ENCODE data around the gene THSD7B.

Gene THSD7B

GRCh38 chr2:136935119-136935518 is 169.8 kb downstream of the THSD7B start:
- TF ChIP-seq CTCF (conservative IDR thresholded peaks at IDR 0.05; ENCODE audit: low read depth, low read length), result no peak
- H3K27ac ChIP-seq, result no peak overlapping the region
- no peak overlapping the region for H3K4me2 ChIP-seq
- H3K27me3 ChIP-seq (ENCODE audit: insufficient read depth, low read depth), result no peaks in the 10 kb centered on the region
- no peaks in the 10 kb centered on the region for H3K36me3 ChIP-seq (ENCODE audit: insufficient read depth)
- H3K4me1 ChIP-seq (ENCODE audit: low read depth, poor library complexity, severe bottlenecking), result no peaks in the 10 kb centered on the region
- no peak overlapping the region for H2AFZ ChIP-seq (ENCODE audit: low read depth)
- H3K9ac ChIP-seq, result no peak overlapping the region
- H3K79me2 ChIP-seq (ENCODE audit: insufficient read depth, low read depth), result no peaks in the 10 kb centered on the region
- H4K20me1 ChIP-seq (ENCODE audit: insufficient read depth), result no peaks in the 10 kb centered on the region
- H3K4me3 ChIP-seq (IDR thresholded peaks at IDR 0.05; ENCODE audit: insufficient read depth, low read depth, low read length), result no peak overlapping the region

- H3K27ac ChIP-seq, result no peak overlapping the region
- H4K20me1 ChIP-seq (ENCODE audit: insufficient read depth), result no peaks in the 10 kb centered on the region
- H3K79me2 ChIP-seq (ENCODE audit: insufficient read depth, low read depth), result no peaks in the 10 kb centered on the region
- H3K27me3 ChIP-seq (ENCODE audit: insufficient read depth, low read depth), result no peaks in the 10 kb centered on the region
- H3K4me1 ChIP-seq (ENCODE audit: low read depth, poor library complexity, severe bottlenecking), result no peaks in the 10 kb centered on the region
- no peak for TF ChIP-seq CTCF (conservative IDR thresholded peaks at IDR 0.05; ENCODE audit: low read depth, low read length)
- H3K9ac ChIP-seq, result no peak overlapping the region
- H3K36me3 ChIP-seq (ENCODE audit: insufficient read depth), result no peaks in the 10 kb centered on the region
- H2AFZ ChIP-seq (ENCODE audit: low read depth), result no peak overlapping the region
- no peak overlapping the region for H3K4me3 ChIP-seq (IDR thresholded peaks at IDR 0.05; ENCODE audit: insufficient read depth, low read depth, low read length)
- H3K4me2 ChIP-seq, result no peak overlapping the region
Observed at GRCh38 chr2:136956050-136956449, 190.7 kb downstream of the THSD7B start.

- H3K79me2 ChIP-seq (ENCODE audit: insufficient read depth, low read depth), result no peaks in the 10 kb centered on the region
- H3K27ac ChIP-seq, result no peak overlapping the region
- H3K9ac ChIP-seq, result no peak overlapping the region
- H4K20me1 ChIP-seq (ENCODE audit: insufficient read depth), result no peaks in the 10 kb centered on the region
- no peak overlapping the region for H2AFZ ChIP-seq (ENCODE audit: low read depth)
- no peak overlapping the region for H3K4me3 ChIP-seq (IDR thresholded peaks at IDR 0.05; ENCODE audit: insufficient read depth, low read depth, low read length)
- TF ChIP-seq CTCF (conservative IDR thresholded peaks at IDR 0.05; ENCODE audit: low read depth, low read length), result no peak
- H3K27me3 ChIP-seq (ENCODE audit: insufficient read depth, low read depth), result no peaks in the 10 kb centered on the region
- H3K4me2 ChIP-seq, result no peak overlapping the region
- no peaks in the 10 kb centered on the region for H3K4me1 ChIP-seq (ENCODE audit: low read depth, poor library complexity, severe bottlenecking)
- no peaks in the 10 kb centered on the region for H3K36me3 ChIP-seq (ENCODE audit: insufficient read depth)
Observed at GRCh38 chr2:136957044-136957443, 191.7 kb downstream of the THSD7B start.

GRCh38 chr2:136962105-136962725 is 196.9 kb downstream of the THSD7B start:
- H4K20me1 ChIP-seq (ENCODE audit: insufficient read depth), result no peaks in the 10 kb centered on the region
- H2AFZ ChIP-seq (ENCODE audit: low read depth), result no peak overlapping the region
- H3K36me3 ChIP-seq (ENCODE audit: insufficient read depth), result no peaks in the 10 kb centered on the region
- H3K4me2 ChIP-seq, result no peak overlapping the region
- no peak for TF ChIP-seq CTCF (conservative IDR thresholded peaks at IDR 0.05; ENCODE audit: low read depth, low read length)
- H3K27ac ChIP-seq, result no peak overlapping the region
- H3K4me1 ChIP-seq (ENCODE audit: low read depth, poor library complexity, severe bottlenecking), result peaks cover 6% of the 10 kb centered on the region
- no peaks in the 10 kb centered on the region for H3K27me3 ChIP-seq (ENCODE audit: insufficient read depth, low read depth)
- no peak overlapping the region for H3K9ac ChIP-seq
- H3K4me3 ChIP-seq (IDR thresholded peaks at IDR 0.05; ENCODE audit: insufficient read depth, low read depth, low read length), result no peak overlapping the region
- no peaks in the 10 kb centered on the region for H3K79me2 ChIP-seq (ENCODE audit: insufficient read depth, low read depth)

Data from KMS-11 (cell line).